ENCODE results near the gene ZNF19. TPM values are rescaled to one million over a fixed set of nuclear protein-coding genes. Genes with fewer than 3 reads are reported as not detected.

ZNF19 gene
- total and polyA plus RNA-seq, 3 experiments from 2014 or later, result 1.5 to 3.1 (median 3.1) TPM

DNA sequence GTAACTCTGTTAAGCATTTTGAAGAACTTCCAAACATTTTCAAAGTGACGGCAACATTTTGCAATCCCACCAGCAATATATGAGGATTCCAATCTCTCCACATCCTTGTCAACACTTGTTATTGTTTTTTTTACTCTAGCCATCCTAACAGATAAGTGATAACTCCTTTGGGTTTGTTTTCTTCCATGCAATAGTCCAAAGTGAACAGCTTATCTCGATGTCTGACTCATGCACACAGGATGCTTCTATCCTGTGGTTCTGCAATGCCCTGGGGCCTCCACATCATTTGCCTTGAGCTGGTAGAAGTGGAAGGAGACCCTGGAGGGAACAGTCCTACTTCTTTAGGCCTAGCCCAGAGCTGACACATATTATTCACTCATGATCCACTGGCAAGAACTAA is 60.2 kb downstream of the ZNF19 start:
- peaks cover 0 to 3% (median 0%) of the 10 kb centered on the region in 5 donors for H3K9me3 Mint-ChIP-seq
- H3K27me3 Mint-ChIP-seq, result peaks cover 12 to 39% of the 10 kb centered on the region in 2 donors
- ChIA-PET POLR2A (interaction anchor here (0.7 kb wide), 1 partner anchor 33 kb away, joined by 3 read pairs; the partner anchor contains the start of gene ZNF23), CTCF (interaction anchor here (0.8 to 1.4 kb wide), 3 partner anchors 15 to 18 kb away, joined by 3 to 4 read pairs (median 3); no protein-coding TSS in a partner anchor)
- Histone ChIP-seq H3K4me3 (ENCODE audit: low read length) (no peak overlapping the region), H3K27ac (ENCODE audit: low read depth, low read length) (no peak overlapping the region), H3K27me3 (ENCODE audit: insufficient read depth, low read length, poor library complexity, severe bottlenecking) (peaks cover 9% of the 10 kb centered on the region), H3K4me1 (ENCODE audit: insufficient read depth, low read length) (no peaks in the 10 kb centered on the region), H3K36me3 (ENCODE audit: insufficient read depth, low read length) (no peaks in the 10 kb centered on the region), H3K9me3 (ENCODE audit: low read length) (no peaks in the 10 kb centered on the region)
- H3K4me3 Mint-ChIP-seq, result no peak overlapping the region
- no peak for DNase-seq
- H3K4me1 Mint-ChIP-seq, result peaks cover 0 to 20% (median 12%) of the 10 kb centered on the region in 3 donors
- peaks cover 0 to 1% (median 0%) of the 10 kb centered on the region in 3 donors for H3K36me3 Mint-ChIP-seq
- H3K27ac Mint-ChIP-seq, result no peak overlapping the region

DNA sequence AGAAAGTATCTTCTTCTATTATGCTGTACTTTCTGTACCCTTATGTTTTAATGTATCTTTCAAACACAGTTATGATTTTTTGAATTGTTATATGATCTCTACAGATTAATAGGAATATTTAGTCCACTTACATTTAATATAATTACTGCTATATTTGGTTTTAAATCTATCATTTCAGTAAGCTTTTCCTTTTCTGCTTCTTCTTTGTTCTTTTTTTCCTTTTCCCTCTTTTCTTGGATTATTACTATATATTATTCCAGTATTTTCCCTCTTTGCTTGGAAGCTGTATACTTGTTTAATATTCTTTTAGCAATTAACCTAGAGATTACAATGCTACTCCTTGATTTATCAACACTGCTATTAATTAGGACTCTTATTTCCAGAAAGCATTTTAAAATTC is 60.7 kb downstream of the ZNF19 start:
- Histone ChIP-seq H3K27me3 (ENCODE audit: insufficient read depth, low read length, poor library complexity, severe bottlenecking) (peaks cover 9% of the 10 kb centered on the region), H3K4me3 (ENCODE audit: low read length) (no peak overlapping the region), H3K27ac (ENCODE audit: low read depth, low read length) (no peak overlapping the region), H3K36me3 (ENCODE audit: insufficient read depth, low read length) (no peaks in the 10 kb centered on the region), H3K9me3 (ENCODE audit: low read length) (no peaks in the 10 kb centered on the region), H3K4me1 (ENCODE audit: insufficient read depth, low read length) (no peaks in the 10 kb centered on the region)
- ChIA-PET POLR2A (no interaction called here), CTCF (interaction anchor here (1.4 kb wide), 1 partner anchor 16 kb away, joined by 3 read pairs; no protein-coding TSS in a partner anchor)
- H3K27me3 Mint-ChIP-seq, result peaks cover 12 to 38% of the 10 kb centered on the region in 2 donors
- peaks cover 0 to 3% (median 0%) of the 10 kb centered on the region in 5 donors for H3K9me3 Mint-ChIP-seq
- no peak overlapping the region for H3K27ac Mint-ChIP-seq
- DNase-seq, result no peak
- H3K4me1 Mint-ChIP-seq, result peaks cover 0 to 20% (median 12%) of the 10 kb centered on the region in 3 donors
- H3K36me3 Mint-ChIP-seq, result peaks cover 0 to 1% (median 0%) of the 10 kb centered on the region in 3 donors
- no peak overlapping the region for H3K4me3 Mint-ChIP-seq

DNA sequence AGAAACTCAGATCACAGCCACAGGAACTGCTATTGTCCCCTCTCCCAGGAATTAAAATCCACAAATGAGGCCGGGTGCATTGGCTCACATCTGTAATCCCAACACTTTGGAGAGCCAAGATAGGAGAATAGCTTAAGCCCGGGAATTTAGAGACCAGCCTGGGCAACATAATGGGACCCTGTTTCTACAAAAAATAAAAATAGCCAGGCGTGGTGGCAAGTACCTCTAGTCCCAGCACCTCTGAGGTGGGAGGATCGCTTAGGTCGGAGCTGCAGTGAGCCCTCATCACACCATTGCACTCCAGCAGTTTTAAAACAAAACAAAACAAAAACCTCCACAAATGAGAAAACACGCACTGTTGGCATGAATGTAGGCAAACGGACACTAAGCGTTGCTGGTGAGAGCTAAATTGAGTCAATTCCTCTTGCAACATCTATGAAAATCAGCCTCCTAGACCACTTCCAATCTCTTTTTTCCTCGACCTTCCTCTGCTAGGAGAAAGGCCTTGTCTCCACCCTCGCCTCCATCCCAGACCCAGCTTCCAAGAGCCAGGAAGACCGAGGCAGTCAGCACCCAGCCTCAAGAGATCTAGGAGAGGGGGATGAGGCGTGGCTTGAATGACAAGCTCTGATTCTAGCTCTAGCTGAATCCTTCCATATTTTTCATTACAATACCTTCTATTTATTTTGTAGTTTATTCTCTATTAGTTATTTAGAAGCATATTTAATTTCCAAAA is 62.1 kb downstream of the ZNF19 start:
- H3K27me3 ChIP-seq (ENCODE audit: insufficient read depth, low read length, poor library complexity, severe bottlenecking), result peaks cover 9% of the 10 kb centered on the region
- no peaks in the 10 kb centered on the region for H3K9me3 ChIP-seq (ENCODE audit: low read length)
- DNase-seq, result no peak
- H3K27ac Mint-ChIP-seq, result peak overlapping the region in 3 of 8 donors; percentile 84 to 90 (median 89)
- H3K27ac ChIP-seq (ENCODE audit: low read depth, low read length), result no peak overlapping the region
- no peaks in the 10 kb centered on the region for H3K36me3 ChIP-seq (ENCODE audit: insufficient read depth, low read length)
- H3K27me3 Mint-ChIP-seq, result peaks cover 16 to 34% of the 10 kb centered on the region in 2 donors
- CTCF ChIA-PET, result interaction anchor here (0.9 to 2.3 kb wide), 5 partner anchors 14 to 184 kb away, joined by 3 to 8 read pairs (median 3); no protein-coding TSS in a partner anchor
- POLR2A ChIA-PET, result no interaction called here
- H3K4me3 Mint-ChIP-seq, result peak overlapping the region in 3 of 7 donors; percentile 74 to 85 (median 80)
- peaks cover 0 to 20% (median 12%) of the 10 kb centered on the region in 3 donors for H3K4me1 Mint-ChIP-seq
- no peak overlapping the region for H3K4me3 ChIP-seq (ENCODE audit: low read length)
- no peaks in the 10 kb centered on the region for H3K4me1 ChIP-seq (ENCODE audit: insufficient read depth, low read length)
- H3K36me3 Mint-ChIP-seq, result peaks cover 0 to 1% (median 0%) of the 10 kb centered on the region in 3 donors
- H3K9me3 Mint-ChIP-seq, result peaks cover 0 to 3% (median 0%) of the 10 kb centered on the region in 5 donors

DNA sequence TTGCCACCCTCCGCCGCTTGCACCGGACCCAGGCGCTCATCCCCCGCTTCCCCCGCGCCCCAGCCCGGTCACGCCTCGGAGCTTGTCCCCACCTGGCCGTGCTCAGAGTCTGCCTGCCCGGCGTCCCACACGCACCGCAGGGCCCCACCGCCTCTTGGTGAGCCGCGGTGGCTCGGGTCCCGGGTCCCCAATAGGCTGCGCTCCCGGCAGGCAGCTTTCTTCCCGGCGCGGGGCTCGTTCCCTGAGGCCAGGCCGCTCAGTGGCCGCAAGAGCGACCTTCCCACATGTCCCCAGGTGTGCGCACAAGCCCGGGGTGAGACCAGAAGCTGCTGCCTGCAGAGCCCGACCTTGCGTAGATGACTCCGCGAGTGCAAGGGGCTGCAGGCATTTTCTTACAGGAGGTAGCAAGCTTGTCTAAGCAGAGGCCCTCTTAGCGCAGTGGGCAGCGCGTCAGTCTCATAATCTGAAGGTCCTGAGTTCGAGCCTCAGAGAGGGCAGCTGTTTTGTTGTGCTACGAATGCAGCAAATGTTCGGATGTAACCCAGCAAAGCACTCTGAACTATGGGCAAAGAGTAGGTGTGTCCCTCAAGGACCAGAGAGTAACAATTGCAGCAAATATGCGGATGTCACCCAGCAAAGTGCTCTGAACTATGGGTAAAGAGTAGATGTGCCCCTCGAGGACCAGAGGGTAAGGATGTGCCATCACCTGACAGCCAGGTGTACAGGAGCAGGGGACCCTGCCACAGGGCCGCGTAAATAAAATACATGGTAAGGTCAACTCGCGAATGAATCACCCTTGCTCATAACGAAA is 62.9 kb downstream of the ZNF19 start:
- Histone ChIP-seq H3K4me1 (ENCODE audit: insufficient read depth, low read length) (no peaks in the 10 kb centered on the region), H3K36me3 (ENCODE audit: insufficient read depth, low read length) (no peaks in the 10 kb centered on the region), H3K27ac (ENCODE audit: low read depth, low read length) (no peak overlapping the region), H3K4me3 (ENCODE audit: low read length) (no peak overlapping the region), H3K27me3 (ENCODE audit: insufficient read depth, low read length, poor library complexity, severe bottlenecking) (peaks cover 9% of the 10 kb centered on the region), H3K9me3 (ENCODE audit: low read length) (no peaks in the 10 kb centered on the region)
- peaks cover 0 to 1% (median 0%) of the 10 kb centered on the region in 3 donors for H3K36me3 Mint-ChIP-seq
- H3K9me3 Mint-ChIP-seq, result peaks cover 0 to 3% (median 0%) of the 10 kb centered on the region in 5 donors
- DNase-seq, result peak in 2 of 5 donors; percentile 75 to 84
- ChIA-PET CTCF (interaction anchor here (1.2 to 2.3 kb wide), 5 partner anchors 14 to 184 kb away, joined by 3 to 8 read pairs (median 3); no protein-coding TSS in a partner anchor), POLR2A (no interaction called here)
- H3K27ac Mint-ChIP-seq, result peak overlapping the region in 3 of 8 donors; percentile 84 to 90 (median 89)
- H3K4me3 Mint-ChIP-seq, result peak overlapping the region in 4 of 7 donors; percentile 2 to 85 (median 77)
- H3K27me3 Mint-ChIP-seq, result peaks cover 16 to 30% of the 10 kb centered on the region in 2 donors
- peaks cover 0 to 20% (median 12%) of the 10 kb centered on the region in 3 donors for H3K4me1 Mint-ChIP-seq

DNA sequence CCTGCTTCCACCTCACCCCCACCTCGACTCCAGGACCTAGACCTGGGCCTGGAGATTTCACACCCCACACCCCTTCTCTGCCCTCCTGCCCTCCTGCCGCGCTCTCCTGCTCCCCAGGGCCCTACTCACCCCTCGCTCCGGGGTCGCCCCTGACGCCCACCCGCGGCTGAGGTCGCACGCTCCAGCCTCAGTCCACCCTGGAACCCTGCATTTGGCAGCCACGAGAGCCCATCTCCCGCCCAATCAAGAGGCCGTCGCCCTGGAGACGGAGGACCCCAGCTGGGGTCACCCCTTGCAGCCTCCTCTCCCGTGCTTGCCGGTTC is 63.4 kb downstream of the ZNF19 start:
- peak overlapping the region in 3 of 7 donors; percentile 74 to 85 (median 80) for H3K4me3 Mint-ChIP-seq
- H3K36me3 Mint-ChIP-seq, result peaks cover 0 to 1% (median 0%) of the 10 kb centered on the region in 3 donors

DNA sequence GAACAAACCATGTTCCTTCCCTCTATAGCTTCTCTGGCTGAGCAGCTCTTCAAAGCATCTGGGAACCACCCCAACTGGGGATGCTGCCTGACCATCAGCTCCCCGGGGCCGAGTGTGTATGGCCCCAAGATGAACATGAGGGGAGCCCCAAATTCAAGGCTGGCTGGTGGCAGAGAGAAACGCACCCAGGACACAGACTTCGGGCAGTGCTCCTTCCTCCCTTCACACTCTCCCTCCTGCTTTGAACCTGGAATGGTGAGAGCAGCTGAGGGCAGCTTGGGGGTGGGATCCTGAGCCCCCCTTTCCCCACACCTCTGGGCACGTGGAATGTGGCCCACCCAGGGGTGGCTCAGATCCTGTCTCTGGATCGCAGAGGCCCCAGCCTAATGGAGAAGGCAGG is 64.5 kb downstream of the ZNF19 start:
- H3K4me3 ChIP-seq (ENCODE audit: low read length), result no peak overlapping the region
- no peak for DNase-seq
- peaks cover 0 to 3% (median 0%) of the 10 kb centered on the region in 5 donors for H3K9me3 Mint-ChIP-seq
- H3K27me3 Mint-ChIP-seq, result peaks cover 17 to 26% of the 10 kb centered on the region in 2 donors
- H3K4me1 ChIP-seq (ENCODE audit: insufficient read depth, low read length), result no peaks in the 10 kb centered on the region
- H3K9me3 ChIP-seq (ENCODE audit: low read length), result no peaks in the 10 kb centered on the region
- H3K4me3 Mint-ChIP-seq, result peak overlapping the region in 2 of 7 donors; percentile 80 to 85
- H3K27ac ChIP-seq (ENCODE audit: low read depth, low read length), result no peak overlapping the region
- no peaks in the 10 kb centered on the region for H3K36me3 ChIP-seq (ENCODE audit: insufficient read depth, low read length)
- H3K4me1 Mint-ChIP-seq, result peaks cover 0 to 20% (median 12%) of the 10 kb centered on the region in 3 donors
- H3K27me3 ChIP-seq (ENCODE audit: insufficient read depth, low read length, poor library complexity, severe bottlenecking), result peaks cover 9% of the 10 kb centered on the region
- H3K27ac Mint-ChIP-seq, result peak overlapping the region in 1 of 8 donors; percentile 53
- H3K36me3 Mint-ChIP-seq, result peaks cover 0 to 1% (median 0%) of the 10 kb centered on the region in 3 donors
- POLR2A ChIA-PET, result no interaction called here
- CTCF ChIA-PET, result interaction anchor here (1.5 to 3.8 kb wide), 2 partner anchors 59 to 74 kb away, joined by 3 to 11 read pairs; no protein-coding TSS in a partner anchor

More for the DNA sequence above, 63.4 kb downstream of the ZNF19 start:
- Mint-ChIP-seq H3K4me1 (peaks cover 0 to 20% (median 12%) of the 10 kb centered on the region in 3 donors), H3K9me3 (peaks cover 0 to 3% (median 0%) of the 10 kb centered on the region in 5 donors), H3K27me3 (peaks cover 16 to 29% of the 10 kb centered on the region in 2 donors), H3K27ac (peak overlapping the region in 2 of 8 donors; percentile 58 to 84)
- no peak overlapping the region for H3K27ac ChIP-seq (ENCODE audit: low read depth, low read length)
- no peaks in the 10 kb centered on the region for H3K9me3 ChIP-seq (ENCODE audit: low read length)
- DNase-seq, result no peak
- no peak overlapping the region for H3K4me3 ChIP-seq (ENCODE audit: low read length)
- H3K4me1 ChIP-seq (ENCODE audit: insufficient read depth, low read length), result no peaks in the 10 kb centered on the region
- H3K27me3 ChIP-seq (ENCODE audit: insufficient read depth, low read length, poor library complexity, severe bottlenecking), result peaks cover 9% of the 10 kb centered on the region
- ChIA-PET POLR2A (no interaction called here), CTCF (interaction anchor here (1.4 to 2.3 kb wide), 3 partner anchors 13 to 139 kb away, joined by 3 to 8 read pairs (median 6); no protein-coding TSS in a partner anchor)
- H3K36me3 ChIP-seq (ENCODE audit: insufficient read depth, low read length), result no peaks in the 10 kb centered on the region

DNA sequence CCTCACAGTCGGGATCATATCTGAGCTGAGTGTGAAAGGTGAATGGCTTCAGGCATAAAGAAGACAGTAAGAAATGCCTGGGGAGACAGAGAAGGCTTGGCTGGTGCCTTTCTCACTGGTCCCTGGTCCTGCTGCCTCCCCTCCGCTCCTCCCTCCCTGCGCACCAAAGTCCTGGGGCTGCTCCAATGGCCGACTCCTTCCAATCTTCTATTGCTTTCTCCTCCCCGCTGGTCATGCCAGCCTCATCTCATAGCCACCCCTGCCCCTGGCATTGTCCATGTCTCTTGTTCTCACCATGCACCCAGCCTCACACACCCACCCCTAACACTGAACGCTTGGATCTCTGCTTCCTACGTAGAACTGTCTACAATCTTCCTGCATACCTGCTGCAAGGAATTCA is 65.3 kb downstream of the ZNF19 start:
- CTCF ChIA-PET, result interaction anchor here (3.8 kb wide), 1 partner anchor 75 kb away, joined by 11 read pairs; no protein-coding TSS in a partner anchor
- no peak for DNase-seq
- H3K27ac Mint-ChIP-seq, result no peak overlapping the region
- H3K9me3 Mint-ChIP-seq, result peaks cover 0 to 3% (median 0%) of the 10 kb centered on the region in 5 donors
- Histone ChIP-seq H3K4me3 (ENCODE audit: low read length) (no peak overlapping the region), H3K9me3 (ENCODE audit: low read length) (no peaks in the 10 kb centered on the region), H3K27ac (ENCODE audit: low read depth, low read length) (no peak overlapping the region), H3K27me3 (ENCODE audit: insufficient read depth, low read length, poor library complexity, severe bottlenecking) (peaks cover 9% of the 10 kb centered on the region), H3K36me3 (ENCODE audit: insufficient read depth, low read length) (no peaks in the 10 kb centered on the region), H3K4me1 (ENCODE audit: insufficient read depth, low read length) (no peaks in the 10 kb centered on the region)
- H3K36me3 Mint-ChIP-seq, result peaks cover 0 to 1% (median 0%) of the 10 kb centered on the region in 3 donors
- POLR2A ChIA-PET, result no interaction called here
- peak overlapping the region in 1 of 7 donors; percentile 5 for H3K4me3 Mint-ChIP-seq
- peaks cover 17 to 26% of the 10 kb centered on the region in 2 donors for H3K27me3 Mint-ChIP-seq
- H3K4me1 Mint-ChIP-seq, result peaks cover 0 to 20% (median 12%) of the 10 kb centered on the region in 3 donors

Data from CD8-positive, alpha-beta memory T cell (primary cell).